ENCODE data around the gene TRAP1.

TRAP1 gene

DNA sequence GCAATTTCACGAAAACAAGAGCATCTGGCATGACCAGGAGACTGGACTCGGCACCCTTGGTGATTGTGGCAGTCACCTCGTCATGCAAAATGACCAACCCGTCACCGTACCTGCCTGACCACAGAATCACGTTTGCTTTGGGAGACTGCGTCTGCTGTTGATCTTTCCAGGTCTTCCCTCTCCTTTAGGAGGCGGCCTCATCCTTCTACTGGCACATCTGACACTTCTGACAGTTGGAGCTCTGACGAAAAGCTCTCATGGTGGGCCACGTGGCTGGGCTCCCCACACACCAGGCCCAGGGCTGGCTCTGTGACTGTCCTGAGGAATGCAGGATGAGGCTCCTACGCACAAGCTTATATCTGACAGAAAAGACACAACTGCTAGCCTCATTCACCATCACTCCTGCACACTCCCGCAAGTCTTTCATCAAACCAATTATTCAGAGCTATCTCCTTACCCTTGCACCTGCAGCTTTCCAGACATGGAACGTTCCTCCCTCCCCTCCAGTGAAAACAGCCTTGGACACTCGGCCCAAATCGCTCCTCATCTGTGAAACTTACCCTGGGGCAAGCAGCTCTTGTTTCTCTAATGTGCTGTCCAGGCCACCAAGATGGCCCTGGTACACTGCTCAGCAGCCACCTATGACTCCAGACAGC is 3.6 kb downstream of the TRAP1 start:
- DNase-seq (ENCODE audit: low read depth), result no peak

- DNase-seq (ENCODE audit: low read depth), result no peak
Measured at GRCh38 chr16:3712861-3713372, 4.4 kb downstream of the TRAP1 start.

- DNase-seq (ENCODE audit: low read depth), result no peak
Measured at GRCh38 chr16:3706253-3707012, 10.9 kb downstream of the TRAP1 start.

DNA sequence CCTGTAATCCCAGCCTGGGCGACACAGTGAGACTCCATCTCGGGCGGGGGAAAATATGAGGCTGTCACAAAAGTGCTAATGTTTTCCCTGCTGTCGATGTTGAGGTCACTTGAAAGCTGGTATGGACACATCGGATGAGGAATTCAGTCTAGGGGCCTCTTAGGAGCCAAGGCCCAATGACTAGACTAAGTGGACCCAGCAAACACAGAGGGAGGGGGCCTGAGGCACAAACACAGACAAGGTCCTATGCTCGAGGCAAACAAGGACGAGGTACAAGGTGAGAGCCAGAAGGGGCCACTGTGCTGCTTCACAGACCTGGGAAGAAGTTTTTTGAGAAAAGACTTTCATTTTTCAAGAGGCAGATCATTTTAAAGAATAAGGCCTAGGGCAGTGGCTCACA is 15.2 kb downstream of the TRAP1 start:
- no peak for DNase-seq (ENCODE audit: low read depth)

DNA sequence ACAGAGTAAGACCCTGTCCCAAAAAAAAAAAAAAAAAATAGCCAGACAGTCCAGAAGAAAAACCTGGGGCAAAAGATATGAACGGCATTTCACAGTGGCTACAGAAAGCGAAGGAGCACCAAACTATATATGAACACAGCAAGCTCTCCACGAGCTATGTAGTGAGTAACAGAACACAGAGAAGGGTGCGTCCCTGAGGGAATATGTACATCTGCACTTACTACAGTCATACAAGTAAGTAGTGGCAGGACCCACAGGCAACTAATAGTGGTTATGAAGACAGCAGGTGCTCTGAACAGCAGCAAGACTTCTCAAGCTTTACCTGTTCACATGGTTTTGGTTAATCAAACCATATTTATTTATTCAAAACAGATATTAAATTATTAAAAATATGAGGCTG is 15.8 kb downstream of the TRAP1 start:
- DNase-seq (ENCODE audit: low read depth), result no peak

- no peak for DNase-seq (ENCODE audit: low read depth)
Measured at GRCh38 chr16:3698941-3699340, 18.4 kb downstream of the TRAP1 start.

GRCh38 chr16:3696425-3697218 is 20.7 kb downstream of the TRAP1 start:
- peak; percentile 31 for DNase-seq (ENCODE audit: low read depth)

DNA sequence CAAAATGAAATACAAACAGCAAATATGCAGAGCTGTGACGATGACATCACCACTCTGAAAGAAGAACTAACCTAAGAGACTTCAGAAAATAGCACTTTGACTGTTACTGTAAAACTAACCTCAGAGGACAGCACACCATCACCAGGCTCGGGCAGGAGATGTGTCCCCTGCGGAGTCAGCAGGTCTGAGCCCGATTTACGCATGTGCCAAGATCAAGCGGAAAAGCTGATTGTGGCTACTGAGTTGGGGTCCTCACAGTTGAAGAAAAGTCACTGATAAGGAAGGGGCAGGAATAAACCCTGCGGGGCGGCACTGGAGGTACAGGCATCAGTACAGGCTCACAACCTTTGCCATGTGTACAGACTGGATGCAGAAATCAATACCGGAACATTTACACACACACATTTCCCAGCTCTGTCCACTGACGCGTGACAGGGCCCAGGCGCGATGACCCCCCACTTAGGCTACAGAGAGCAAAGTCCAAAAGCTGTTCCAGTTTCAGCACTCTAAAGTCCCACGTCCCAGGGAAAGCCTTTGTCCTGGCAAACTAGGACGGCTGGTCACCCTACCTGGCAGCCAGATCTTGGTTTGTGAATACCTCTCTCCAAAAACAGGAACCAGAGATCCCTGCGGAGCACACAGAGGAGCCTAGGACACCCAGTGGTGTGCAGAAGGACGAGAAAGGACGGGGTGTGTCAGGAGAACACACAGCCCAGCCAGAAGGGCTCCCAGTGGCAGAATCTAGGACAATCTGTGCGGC is 21.5 kb downstream of the TRAP1 start:
- DNase-seq (ENCODE audit: low read depth), result no peak

DNA sequence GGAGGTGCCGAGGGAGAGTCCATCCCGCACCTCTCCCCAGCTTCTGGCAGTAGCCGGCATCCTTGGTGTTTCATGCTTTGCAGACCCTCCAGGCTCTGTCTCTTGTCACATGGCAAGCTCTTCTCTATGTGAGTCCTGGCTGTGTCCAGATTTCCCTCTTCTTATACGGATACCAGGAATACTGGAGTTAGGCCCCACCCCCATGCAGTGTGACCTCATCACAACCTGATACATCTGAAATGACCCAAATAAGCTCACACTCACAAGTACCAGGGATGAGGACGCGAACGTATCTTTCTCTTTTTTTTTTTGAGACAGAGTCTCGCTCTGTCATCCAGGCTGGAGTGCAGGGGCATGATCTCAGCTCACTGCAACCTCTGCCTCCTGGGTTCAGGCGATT is 23.3 kb downstream of the TRAP1 start:
- no peak for DNase-seq (ENCODE audit: low read depth)

- DNase-seq (ENCODE audit: low read depth), result no peak
Measured at GRCh38 chr16:3691761-3692160, 25.6 kb downstream of the TRAP1 start.

- DNase-seq (ENCODE audit: low read depth), result peak; percentile 24
Measured at GRCh38 chr16:3690980-3691720, 26.2 kb downstream of the TRAP1 start.

GRCh38 chr16:3690470-3690928 is 26.8 kb downstream of the TRAP1 start:
- peak; percentile 86 for DNase-seq (ENCODE audit: low read depth)

DNA sequence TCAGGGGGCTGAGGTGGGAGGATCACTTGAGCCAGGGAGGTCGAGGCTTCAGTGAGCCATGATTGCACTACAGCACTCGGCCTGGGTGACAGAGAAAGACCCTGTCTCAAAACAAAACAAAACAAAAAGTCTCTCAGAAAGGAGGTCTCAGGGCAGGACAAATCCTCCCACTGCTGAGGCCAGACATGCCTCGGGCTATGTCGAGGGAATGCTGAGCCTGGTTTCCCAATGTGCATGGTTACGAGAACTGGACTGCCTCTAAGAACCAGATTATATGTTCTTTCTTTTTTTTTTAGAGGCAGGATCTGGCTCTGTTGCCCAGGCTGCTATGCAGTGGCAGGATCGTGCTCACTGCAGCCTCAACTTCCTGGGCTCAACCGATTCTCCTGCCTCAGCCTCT is 27.6 kb downstream of the TRAP1 start:
- DNase-seq (ENCODE audit: low read depth), result no peak

DNA sequence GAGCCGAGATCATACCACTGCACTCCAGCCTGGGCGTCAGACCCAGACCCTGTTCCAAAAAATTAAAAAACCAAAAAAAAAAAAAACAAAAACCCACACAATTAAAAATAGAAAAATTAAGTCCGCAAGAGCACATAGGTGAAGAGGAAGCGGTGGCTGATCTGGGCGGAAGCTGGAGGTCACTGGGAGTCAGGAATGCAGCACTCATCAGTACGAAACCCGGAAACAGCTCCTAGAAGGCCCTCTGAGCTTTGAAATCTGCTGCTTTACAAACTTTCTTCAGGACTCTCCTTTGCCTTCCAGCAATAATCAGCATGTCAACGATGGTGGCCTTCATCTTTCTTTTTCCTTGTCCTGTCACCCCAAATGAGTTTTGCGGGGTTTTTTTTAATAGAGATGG is 29.5 kb downstream of the TRAP1 start:
- no peak for DNase-seq (ENCODE audit: low read depth)

GRCh38 chr16:3687021-3687420 is 30.3 kb downstream of the TRAP1 start:
- no peak for DNase-seq (ENCODE audit: low read depth)

DNA sequence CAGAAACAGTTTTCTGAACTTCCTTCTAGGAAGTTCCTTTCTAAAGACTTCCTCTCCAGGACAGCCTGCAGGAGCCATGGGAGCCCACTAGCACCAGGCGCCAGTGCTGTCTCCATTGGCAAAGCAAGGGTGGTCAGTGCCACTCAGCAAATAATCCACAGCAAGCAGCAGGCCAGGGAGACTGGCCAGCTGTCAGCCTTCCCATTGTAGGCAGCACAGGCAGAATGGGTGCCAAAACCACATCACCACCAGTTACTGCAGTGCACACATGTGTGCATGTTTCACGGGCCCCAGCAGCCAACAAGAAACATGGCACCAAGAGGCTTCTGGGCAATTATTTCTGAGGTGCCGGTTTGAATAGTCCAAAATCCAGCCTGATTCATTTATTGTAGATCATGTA is 36.1 kb downstream of the TRAP1 start:
- DNase-seq (ENCODE audit: low read depth), result no peak

DNA sequence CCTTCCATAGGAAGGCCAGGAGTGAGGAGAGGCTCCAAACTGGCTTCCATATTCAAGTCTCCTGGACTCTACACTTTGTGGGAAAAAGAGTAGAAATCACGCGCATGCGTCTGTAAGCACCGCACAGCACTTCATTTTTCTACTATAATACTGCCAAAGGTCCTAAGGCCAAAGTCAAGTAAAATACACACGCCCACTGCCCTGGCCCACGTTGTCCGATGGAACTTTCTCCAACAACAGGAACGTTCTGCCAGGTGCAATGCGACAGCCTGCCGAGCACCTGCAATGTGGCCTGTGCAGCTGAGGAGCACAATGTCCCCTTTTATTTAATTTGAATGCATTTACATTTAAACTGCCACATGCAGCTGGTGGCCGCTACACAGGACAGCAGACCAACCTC is 39.3 kb downstream of the TRAP1 start:
- no peak for DNase-seq (ENCODE audit: low read depth)

DNA sequence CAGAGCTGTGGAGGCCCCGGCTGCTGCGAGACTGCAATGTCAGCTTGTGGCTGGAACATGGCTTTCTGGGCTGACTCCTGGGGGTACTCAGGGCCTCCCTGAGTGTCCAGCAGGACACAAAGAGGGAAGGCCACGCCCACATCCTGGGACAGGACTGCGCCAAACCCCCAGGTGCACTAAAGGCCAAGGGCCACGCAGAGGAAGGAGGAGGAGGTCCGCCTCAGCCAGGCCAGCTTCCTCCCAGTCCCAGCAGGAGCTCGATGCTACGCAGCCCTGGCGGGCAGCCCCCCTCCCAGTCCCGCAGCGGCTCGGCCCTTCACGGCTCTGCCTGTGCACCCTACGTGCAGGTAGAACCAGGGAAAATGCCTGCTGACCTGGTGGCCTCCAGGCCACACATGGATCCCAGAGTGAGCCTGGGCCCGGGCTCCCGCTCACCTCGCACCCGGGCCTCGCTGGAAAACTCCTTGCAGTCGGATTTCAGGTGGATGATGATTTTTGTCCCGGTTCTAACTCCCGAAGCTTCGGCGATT is 41.7 kb downstream of the TRAP1 start:
- DNase-seq (ENCODE audit: low read depth), result no peak

- no peak for DNase-seq (ENCODE audit: low read depth)
Measured at GRCh38 chr16:3674513-3675295, 42.6 kb downstream of the TRAP1 start.

All from GM04503 (cell line).